Upper lobe of left lung (tissue), 6 donors: ENCODE measurements around the gene ATP11A. TPM values are rescaled to one million over a fixed set of nuclear protein-coding genes. Genes with fewer than 3 reads are reported as not detected.

Experiments
- ATAC-seq, 2 donors: fragments of 200-7000 bp; cut with Tn5 transposase; one replicate each; pipeline ENCODE4 v1.9.1; 2022; ENCODE audit warnings: mild to moderate bottlenecking in 2 of 2, moderate library complexity in 2 of 2; ENCODE audit not compliant: low FRiP score in 2 of 2
- DNase-seq, 2 donors: peaks; one replicate each; pipeline ENCODE4 v3.0.0-alpha.2; 2019 to 2020
- H3K27ac ChIP-seq, 4 donors: fragments of 200-600 bp; sonication (generic); one replicate each; pipeline ENCODE4 v1.5.1; 2016 to 2019
- H3K27me3 ChIP-seq, 4 donors: fragments of 200-600 bp; sonication (generic); one replicate each; pipeline ENCODE4 v1.5.1; 2017 to 2019
- H3K36me3 ChIP-seq, 4 donors: fragments of 200-600 bp; sonication (generic); one replicate each; pipeline ENCODE4 v1.5.1; 2016 to 2019
- H3K4me1 ChIP-seq, 4 donors: fragments of 200-600 bp; sonication (generic); one replicate each; pipeline ENCODE4 v1.5.1; 2018 to 2019
- H3K4me3 ChIP-seq, 4 donors: fragments of 200-600 bp; sonication (generic); one replicate each; pipeline ENCODE4 v1.5.1; 2017 to 2019; ENCODE audit warnings: mild to moderate bottlenecking in 2 of 4, moderate library complexity in 1 of 4
- H3K9me3 ChIP-seq, 4 donors: fragments of 200-600 bp; sonication (generic); one replicate each; pipeline ENCODE4 v1.5.1; 2018 to 2019
- CTCF ChIP-seq, 6 experiments: fragments of 450-650 bp in 4 of 6; fragments of 200-600 bp in 2 of 6; sonication (generic) in 2 of 6; IDR thresholded peaks; one replicate each; pipeline ENCODE4 v1.5.1; 2016 to 2019; ENCODE audit warnings: antibody characterized with exemption in 6 of 6
- EP300 ChIP-seq, 4 donors: sonication (generic); formaldehyde crosslinking; IDR thresholded peaks; one replicate each; pipeline ENCODE4 v1.5.1; 2017; ENCODE audit warnings: antibody characterized with exemption in 4 of 4, control low read depth in 2 of 4
- POLR2A ChIP-seq, 4 donors: fragments of 450-650 bp; IDR thresholded peaks; one replicate each; pipeline ENCODE4 v1.5.1; 2016 to 2017; ENCODE audit warnings: antibody characterized with exemption in 4 of 4, mild to moderate bottlenecking in 2 of 4
- POLR2AphosphoS5 ChIP-seq, 2 donors: sonication (generic); formaldehyde crosslinking; IDR thresholded peaks; one replicate each; pipeline ENCODE4 v1.5.1; 2017; ENCODE audit warnings: antibody characterized with exemption in 2 of 2
- WGBS, 2 donors: methylation state at CpG; one replicate each; pipeline ENCODE4 v1.1.5; 2017 to 2018; 5-methylcytosine and 5-hydroxymethylcytosine counted together
- total RNA-seq, 6 donors: library from RNA; depleted of rRNA in 4 of 6; stranded (reverse); fragments of >200 nt in 4 of 6; gene quantifications; one replicate each; pipeline versions ENCODE4 v1.1.0 to v1.2.1, GENCODE V29; 2016 to 2021
- donor health status: DM: no; HTN: no; CAD: no; lungs with moderate emphysema.
- donor health status: DM: no; HTN: yes; CAD: no; lungs with severe emphysema.

The ATP11A gene
- total RNA-seq, 6 donors from 2014 or later = 159 to 285 (median 260) TPM

- DNase-seq (peak in 1 of 2 donors; percentile 55), ATAC-seq (peak in 1 of 2 donors; percentile 47)
- WGBS, 2 donors = 78 to 89% methylated on average over 27 to 29 of the region's 29 CpGs
- TF ChIP-seq CTCF (IDR thresholded peaks at IDR 0.05) = no peak
- no peak for TF ChIP-seq POLR2AphosphoS5 (IDR thresholded peaks at IDR 0.05)
- no peak for TF ChIP-seq POLR2A (IDR thresholded peaks at IDR 0.05)
- no peak for TF ChIP-seq EP300 (IDR thresholded peaks at IDR 0.05)
- Histone ChIP-seq H3K4me1 (peaks cover 15 to 35% (median 19%) of the 10 kb centered on the region in 4 donors), H3K27me3 (no peaks in the 10 kb centered on the region), H3K27ac (peak overlapping the region in 1 of 4 donors; percentile 52), H3K36me3 (no peaks in the 10 kb centered on the region), H3K4me3 (no peak overlapping the region), H3K9me3 (no peaks in the 10 kb centered on the region)
Measured at GRCh38 chr13:112746044-112746443, 56.2 kb downstream of the ATP11A start.

GRCh38 chr13:112747256-112747655, 57.4 kb downstream of the ATP11A start:
- Histone ChIP-seq H3K27ac (peak overlapping the region in 1 of 4 donors; percentile 18), H3K9me3 (no peaks in the 10 kb centered on the region), H3K36me3 (no peaks in the 10 kb centered on the region), H3K27me3 (no peaks in the 10 kb centered on the region), H3K4me3 (no peak overlapping the region), H3K4me1 (peaks cover 12 to 33% (median 16%) of the 10 kb centered on the region in 4 donors)
- WGBS, 2 donors = 71 to 79% methylated on average over 9 of the region's 9 CpGs
- ATAC-seq (peak in 1 of 2 donors; percentile 34), DNase-seq (no peak)
- TF ChIP-seq EP300 (IDR thresholded peaks at IDR 0.05) (no peak), CTCF (IDR thresholded peaks at IDR 0.05) (no peak), POLR2A (IDR thresholded peaks at IDR 0.05) (no peak), POLR2AphosphoS5 (IDR thresholded peaks at IDR 0.05) (no peak)

- Histone ChIP-seq H3K4me3 (no peak overlapping the region), H3K27ac (peak overlapping the region in 1 of 4 donors; percentile 18)
- WGBS, 2 donors = 75 to 80% methylated on average over 13 to 17 of the region's 18 CpGs
Measured at GRCh38 chr13:112748947-112749735, 59.3 kb downstream of the ATP11A start.

GRCh38 chr13:112750570-112750969, 60.7 kb downstream of the ATP11A start:
- no peaks in the 10 kb centered on the region for H3K27me3 ChIP-seq
- peaks cover 0 to 14% (median 1%) of the 10 kb centered on the region in 4 donors for H3K4me1 ChIP-seq
- H3K27ac ChIP-seq = no peak overlapping the region
- peaks cover 0 to 3% (median 2%) of the 10 kb centered on the region in 4 donors for H3K36me3 ChIP-seq
- ATAC-seq (no peak), DNase-seq (no peak)
- no peaks in the 10 kb centered on the region for H3K9me3 ChIP-seq
- 85 to 88% methylated on average over 10 of the region's 10 CpGs for WGBS, 2 donors
- TF ChIP-seq POLR2A (IDR thresholded peaks at IDR 0.05) = no peak
- no peak for TF ChIP-seq CTCF (IDR thresholded peaks at IDR 0.05)
- no peak for TF ChIP-seq EP300 (IDR thresholded peaks at IDR 0.05)
- no peak for TF ChIP-seq POLR2AphosphoS5 (IDR thresholded peaks at IDR 0.05)
- H3K4me3 ChIP-seq = no peak overlapping the region

More at GRCh38 chr13:112748947-112749735, 59.3 kb downstream of the ATP11A start:
- Histone ChIP-seq H3K27me3 (no peaks in the 10 kb centered on the region), H3K4me1 (peaks cover 1 to 22% (median 7%) of the 10 kb centered on the region in 4 donors), H3K9me3 (no peaks in the 10 kb centered on the region), H3K36me3 (no peaks in the 10 kb centered on the region)
- TF ChIP-seq POLR2AphosphoS5 (IDR thresholded peaks at IDR 0.05) = no peak
- TF ChIP-seq CTCF (IDR thresholded peaks at IDR 0.05) = no peak
- TF ChIP-seq EP300 (IDR thresholded peaks at IDR 0.05) = no peak
- ATAC-seq (peak; percentile 66 to 74), DNase-seq (peak; percentile 56 to 79)
